HG03103 (cell line): ENCODE data around the gene MOK.

Source experiments
- ATAC-seq: cut with Tn5 transposase; IDR thresholded peaks from one replicate; pipeline ENCODE4 v1.9.1; 2021; ENCODE audit warnings: low read depth; ENCODE audit not compliant: unreplicated experiment

The MOK gene

DNA sequence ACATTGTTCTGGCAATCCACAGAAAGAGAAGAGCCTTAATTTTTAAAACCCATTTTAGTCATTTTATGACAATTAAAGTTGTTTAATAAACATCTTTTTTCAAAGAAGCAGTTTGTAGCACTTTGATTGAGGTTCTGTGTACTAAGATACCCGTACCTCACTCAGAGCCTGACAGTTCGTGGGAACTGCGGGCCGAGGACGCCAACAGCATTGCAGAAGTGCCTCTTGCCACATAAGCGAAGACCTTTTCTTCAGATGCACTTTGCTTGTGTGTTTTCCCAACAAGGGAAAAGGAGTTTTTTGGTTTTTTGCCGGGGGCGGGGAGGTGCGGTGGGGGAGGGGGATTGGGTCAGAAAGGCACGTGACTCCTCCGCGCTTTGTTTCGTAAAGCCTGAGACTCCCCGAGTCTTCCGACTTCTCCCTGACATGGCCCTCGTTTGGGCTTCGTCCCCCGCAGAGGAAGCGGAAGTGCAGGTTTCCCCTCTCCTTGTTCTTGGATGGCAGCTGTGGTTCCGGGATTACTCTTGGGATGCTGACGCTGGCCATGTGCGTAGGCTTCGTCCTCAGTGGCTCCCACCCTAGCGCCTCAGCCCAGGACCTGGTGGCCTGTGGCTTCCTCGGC, 94.4 kb downstream of the MOK start:
- ATAC-seq = no peak

DNA sequence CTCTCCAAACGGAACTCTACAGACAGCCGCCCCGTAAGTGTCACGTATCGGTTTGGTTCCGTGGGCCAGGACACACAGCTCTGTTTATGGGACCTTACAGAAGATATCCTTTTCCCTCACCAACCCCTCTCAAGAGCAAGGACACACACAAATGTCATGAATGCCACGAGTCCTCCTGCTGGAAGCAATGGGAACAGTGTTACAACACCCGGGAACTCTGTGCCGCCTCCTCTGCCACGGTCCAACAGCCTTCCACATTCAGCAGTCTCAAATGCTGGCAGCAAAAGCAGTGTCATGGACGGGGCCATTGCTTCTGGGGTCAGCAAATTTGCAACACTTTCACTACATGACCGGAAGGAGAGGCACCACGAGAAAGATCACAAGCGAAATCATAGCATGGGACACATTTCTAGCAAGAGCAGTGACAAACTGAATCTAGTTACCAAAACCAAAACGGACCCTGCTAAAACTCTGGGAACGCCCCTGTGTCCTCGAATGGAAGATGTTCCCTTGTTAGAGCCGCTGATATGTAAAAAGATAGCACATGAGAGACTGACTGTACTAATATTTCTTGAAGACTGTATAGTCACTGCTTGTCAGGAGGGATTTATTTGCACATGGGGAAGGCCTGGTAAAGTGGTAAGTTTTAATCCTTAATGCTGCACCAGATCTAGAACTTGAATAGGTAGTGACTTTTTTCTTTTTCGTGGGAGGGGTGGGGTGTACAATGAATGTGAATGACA, 95.6 kb downstream of the MOK start:
- ATAC-seq = no peak

DNA sequence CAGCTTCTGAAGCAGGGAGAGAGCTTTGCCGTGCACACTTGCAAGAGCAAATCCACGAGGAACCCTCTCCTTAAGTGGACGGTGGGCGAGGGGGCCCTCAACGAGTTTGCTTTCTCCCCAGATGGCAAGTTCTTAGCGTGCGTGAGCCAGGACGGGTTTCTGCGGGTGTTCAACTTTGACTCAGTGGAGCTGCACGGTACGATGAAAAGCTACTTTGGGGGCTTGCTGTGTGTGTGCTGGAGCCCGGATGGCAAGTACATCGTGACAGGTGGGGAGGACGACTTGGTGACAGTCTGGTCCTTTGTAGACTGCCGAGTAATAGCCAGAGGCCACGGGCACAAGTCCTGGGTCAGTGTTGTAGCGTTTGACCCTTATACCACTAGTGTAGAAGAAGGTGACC, 96.2 kb downstream of the MOK start:
- ATAC-seq = no peak

DNA sequence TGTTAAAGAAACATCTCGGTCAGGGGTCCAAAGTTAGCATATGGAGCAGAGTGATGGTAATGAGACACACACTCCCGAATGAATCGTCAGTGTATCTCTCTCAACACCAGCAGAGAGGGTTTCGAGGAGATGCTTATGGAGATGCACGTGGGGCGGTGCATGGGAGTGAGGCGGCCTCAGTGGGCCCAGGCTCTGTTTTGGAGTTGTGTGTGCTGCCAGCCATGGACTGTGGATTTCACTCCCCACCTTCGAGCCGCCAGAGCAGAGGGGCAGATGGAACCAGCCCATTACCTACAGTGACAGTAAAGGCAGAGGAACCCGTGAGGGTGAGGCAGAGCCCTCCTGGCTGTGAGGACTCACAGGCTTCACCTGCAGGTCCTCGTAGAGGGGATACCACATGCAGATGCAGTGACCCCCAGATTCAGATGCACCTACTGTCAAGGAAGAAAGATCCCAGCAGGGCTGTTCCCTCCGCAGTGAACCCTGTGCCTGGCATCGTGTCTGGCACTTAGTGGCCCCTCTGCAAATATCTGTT, 97.1 kb downstream of the MOK start:
- ATAC-seq = no peak

DNA sequence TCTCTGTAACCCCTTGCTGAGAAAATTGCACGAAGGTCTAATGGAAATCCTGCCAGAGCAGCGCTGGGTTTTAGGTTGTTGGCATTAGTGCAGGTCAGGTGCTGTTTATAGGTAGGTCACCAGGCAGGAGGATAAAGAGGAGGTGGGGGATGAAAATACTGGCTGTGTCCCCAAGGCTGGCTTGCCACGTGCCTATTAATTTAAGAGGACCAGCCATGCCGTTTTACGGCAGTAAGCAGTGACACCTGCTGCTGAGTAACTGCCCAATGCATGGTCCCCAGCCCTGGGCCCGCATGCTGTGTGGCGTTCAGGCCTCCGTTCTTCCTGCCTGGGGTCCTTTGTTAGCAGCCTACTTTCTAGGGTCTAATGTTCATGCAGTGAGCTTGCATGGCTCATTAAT, 98.0 kb downstream of the MOK start:
- ATAC-seq = no peak

DNA sequence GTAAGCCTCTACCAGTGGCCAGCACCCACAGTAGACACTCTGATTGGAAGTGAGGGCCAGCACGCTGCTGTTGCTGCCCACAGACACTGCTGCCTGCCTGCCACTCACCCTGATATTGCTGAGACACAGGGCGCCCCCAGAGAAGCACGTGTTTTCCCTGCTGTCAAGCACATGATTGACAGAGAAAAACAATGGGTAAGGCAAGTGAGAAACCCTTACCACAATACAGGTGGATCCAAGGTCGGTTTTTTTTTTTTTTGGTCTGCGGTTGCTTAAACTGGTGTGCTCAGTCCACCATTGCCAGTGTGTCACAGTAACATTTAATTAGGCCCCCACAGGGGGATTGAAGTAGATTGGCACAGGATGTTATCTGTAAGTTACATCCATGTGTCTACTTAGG, 99.4 kb downstream of the MOK start:
- ATAC-seq = no peak

DNA sequence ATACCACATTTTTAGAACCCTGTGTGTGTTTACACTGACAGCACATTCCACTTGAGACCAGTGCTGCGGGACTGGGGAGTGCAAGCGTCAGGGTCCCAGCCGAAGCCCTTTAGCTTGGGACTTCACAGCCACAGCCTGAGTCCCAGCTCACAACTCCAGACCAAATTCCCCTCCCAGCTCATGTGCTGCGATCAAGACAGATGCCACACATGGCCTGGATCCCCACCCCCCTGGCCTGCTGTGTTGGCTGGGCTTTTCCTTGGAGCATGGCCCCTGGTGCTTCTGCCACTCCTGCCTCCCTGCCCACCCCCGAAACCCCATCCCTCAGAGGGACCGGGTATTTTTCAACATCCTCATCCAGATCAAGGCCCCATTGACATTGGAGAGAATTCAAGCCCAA, 101.6 kb downstream of the MOK start:
- no peak for ATAC-seq

DNA sequence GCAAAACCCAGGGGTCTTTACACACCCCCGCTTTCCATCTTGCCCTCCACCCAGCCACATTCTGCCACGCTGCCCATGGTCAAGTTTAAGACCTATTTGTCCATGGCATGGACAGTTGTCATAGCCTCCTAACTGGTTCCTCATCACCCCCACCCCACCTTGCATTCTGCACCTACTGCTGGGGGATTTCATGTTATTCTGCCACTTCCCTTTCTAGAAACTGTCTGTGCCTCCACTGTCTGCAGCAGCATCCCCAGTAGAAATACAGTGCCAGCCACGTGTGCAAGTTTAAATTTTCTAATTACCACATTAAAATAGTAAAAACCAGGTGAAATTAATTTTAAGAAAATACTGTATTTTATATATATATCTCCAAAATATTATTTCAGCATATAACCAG, 102.0 kb downstream of the MOK start:
- ATAC-seq = no peak

DNA sequence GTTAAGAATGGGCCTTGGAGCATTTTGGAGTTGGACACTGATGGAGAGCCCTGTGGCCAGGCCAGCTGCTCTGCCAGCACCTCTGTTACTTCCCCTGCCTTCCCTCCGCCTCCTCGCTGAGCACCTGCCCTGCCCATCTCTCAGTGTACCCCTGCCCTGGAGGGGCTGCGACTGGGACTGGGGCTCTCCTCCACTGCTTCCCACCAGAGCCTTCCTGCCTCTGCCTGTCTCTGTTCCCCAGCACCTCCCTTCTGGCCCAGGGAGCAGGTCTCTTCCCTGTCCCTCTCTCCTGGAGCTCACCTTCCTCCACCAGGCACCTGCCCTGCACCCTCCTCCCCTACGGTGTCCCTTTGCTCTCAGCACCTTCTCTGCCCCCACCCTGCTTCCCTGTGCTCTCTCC, 103.2 kb downstream of the MOK start:
- ATAC-seq = no peak

DNA sequence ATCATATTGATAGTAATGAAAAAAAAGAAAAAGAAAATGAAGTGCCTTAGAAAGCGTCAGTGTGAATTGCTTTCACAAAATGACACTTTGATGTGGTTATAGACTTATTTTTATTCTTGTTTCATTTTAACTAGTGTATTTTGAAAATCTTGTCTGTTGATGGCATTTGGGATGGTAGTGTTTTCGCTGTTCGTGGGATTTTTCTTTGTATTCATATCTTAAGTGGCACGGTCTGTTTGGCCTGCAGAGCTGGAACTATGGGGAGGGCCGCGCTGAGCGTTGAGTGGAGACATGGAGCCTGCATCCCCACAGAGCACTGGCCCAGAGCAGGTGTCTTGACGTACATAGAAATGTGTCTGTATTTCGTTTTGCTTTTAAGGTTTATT, 103.6 kb downstream of the MOK start:
- ATAC-seq = no peak

DNA sequence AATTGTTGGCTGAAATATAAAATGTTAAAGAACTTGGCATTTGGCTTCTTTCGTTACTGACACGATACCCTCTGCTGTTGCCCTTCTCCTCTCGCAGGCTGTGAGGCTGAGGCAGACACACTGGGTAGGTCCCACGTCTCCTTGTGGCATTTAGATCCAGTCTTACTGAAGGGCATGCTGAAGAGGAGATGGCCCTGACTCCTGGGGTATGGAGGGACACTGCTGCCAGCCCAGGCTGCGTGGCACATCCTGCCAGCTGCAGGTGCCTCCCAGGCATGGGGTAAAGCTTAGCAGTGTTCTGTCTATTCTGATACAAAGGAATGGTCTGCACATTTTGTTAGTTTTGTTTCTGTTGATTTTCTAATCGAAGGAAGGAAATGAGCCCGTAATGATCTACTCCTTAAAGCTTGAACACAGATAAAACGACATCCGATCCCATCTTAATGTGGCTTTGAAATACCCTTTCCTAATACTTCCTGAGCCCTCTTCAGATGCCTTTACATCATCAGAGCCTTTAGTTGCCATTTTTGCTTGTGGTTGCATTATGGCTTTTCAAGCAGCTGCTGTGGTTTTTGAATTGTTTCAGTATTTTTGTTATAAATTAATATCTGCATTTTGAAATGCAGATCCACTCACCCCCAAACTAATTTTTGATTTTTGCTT, 104.1 kb downstream of the MOK start:
- ATAC-seq = no peak

DNA sequence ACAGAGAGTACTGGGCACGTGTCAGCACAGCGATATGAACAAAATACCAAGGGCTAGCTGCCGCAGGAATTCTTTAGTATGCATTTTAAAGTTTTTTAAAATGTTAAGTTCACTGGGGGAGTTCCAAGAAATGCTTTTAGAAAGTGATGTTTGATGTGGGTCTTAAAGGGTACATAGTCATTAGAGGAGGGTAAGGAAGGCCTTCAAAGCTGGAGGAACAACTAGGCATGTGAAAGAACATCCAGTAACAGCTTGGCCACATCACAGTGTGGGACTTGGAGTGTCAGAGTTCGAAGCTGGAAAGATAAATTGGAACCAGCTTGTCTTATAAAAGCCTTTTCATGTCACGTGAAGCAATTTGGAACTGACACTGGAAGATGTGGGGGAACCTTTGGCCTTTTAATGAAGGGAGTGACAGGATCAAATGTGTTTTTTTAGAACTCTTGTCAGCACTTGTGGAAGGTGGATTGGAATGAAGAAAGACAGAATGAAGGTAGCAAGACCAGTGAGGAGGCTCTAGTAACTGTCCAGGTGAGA, 107.6 kb downstream of the MOK start:
- ATAC-seq = no peak

DNA sequence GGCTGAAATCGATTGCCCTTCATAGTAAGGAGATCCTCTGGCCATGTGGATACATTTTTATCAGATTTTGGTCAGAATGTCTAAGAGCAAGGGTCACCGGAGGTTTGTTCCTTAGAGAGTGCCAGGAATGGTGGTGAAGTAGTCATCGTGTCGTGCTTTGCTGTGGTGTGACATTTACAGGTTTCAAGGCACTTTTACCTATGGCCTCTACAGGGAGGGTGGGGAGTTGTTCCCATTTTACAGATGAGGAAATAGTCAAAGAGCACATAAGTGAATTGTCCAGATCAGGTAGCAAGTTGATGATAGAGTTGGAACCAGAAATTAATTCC, 108.1 kb downstream of the MOK start:
- no peak for ATAC-seq

DNA sequence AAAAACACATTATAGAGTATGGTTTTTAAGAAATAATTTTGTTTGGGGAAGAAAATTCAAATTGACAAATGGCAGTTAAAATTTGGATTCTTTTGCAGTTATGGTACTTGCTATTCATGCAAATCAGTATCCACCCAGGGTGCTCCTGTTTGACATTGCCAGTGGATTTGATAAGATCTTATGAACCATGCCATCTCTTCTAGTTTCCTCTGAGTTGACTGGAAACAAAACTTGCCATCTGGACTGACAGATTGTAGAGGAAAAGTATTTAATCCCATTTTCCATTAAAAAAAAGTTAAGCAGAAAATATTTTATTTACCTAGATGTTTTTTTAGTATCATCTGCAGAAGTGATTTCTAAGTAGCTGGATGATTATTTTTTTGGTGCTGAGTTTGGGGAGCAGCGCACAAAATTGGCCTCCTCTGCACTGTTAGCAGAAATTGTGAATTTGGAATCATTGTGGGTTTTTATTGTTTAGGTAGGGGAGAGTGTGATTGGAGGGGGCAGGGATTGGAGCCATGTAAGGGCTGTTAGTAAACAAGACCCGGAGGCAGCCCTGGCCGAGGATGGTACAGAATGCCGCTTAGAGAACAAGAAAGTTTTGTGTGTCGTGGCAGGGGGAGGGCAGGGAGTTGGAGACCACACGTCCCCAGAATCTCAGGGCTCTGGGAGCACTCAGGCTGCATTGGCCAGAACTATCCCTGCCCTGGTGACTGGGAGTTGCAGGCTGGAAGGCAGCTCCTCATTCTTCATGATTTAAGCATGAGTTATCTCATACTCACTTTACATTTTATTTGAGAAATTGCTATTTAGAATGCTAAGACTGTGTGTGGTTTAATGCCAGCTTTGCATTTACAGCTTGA, 108.7 kb downstream of the MOK start:
- ATAC-seq = no peak

DNA sequence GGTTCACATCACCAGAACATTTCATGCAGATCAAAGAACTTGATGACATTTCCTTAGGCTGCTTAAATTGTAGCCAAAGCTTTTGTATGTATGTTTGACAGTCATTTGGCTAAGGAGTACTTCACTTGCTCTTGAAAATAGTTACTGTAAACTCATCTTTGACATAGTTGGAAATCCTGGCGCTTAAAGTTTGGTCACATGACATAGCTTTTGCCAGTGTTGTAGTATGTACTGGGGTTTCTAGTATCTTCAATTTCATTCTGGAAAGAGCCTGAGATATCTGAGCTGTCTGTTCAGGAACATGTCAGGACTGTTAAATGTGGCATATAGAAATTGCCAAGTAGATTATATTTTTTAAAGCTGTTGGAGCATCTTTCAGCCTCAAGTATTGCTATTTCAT, 109.5 kb downstream of the MOK start:
- no peak for ATAC-seq

DNA sequence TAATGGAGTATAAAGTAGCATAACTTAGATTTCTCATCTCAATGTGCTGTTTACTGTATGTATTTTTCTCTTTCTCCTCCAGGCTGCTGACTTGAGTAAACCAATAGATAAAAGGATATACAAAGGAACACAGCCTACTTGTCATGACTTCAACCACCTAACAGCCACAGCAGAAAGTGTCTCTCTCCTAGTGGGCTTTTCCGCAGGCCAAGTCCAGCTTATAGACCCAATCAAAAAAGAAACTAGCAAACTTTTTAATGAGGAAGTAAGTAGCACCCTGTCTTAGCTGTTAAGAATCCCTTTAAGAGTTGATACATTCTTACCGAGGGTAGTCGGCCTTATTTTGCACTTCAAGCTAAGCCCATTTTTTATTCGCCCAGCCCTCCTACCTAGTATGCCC, 110.1 kb downstream of the MOK start:
- no peak for ATAC-seq

DNA sequence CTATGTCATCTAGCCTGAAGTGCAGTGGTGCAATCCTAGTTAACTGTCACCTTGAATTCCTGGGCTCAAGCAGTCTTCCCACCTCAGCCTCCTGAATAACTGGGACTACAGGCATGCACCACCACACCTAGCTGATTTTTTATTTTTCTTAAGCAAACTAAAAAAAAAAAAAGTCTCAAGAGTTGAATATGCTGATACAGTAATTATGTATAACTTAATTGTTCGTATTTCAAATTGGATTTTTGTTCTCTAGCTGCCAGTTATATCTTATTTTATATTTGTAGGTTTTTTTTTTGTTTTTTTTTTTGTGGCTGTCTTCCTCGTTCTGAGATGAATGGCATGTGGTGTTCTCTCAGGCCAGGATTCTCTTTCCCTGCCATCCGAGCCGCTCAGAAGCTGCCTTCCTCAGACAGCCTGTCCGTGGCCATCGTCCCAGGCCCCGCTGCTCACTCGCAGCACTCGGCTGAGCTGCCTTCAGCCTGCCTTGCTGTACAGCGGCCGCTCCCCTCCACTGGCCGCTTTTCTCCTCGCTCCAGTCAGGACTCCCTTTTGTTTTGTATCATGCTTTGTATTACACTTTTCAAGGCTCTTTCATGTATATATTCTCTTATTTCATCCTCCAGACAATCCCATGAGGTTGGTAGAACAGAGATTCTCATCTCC, 112.0 kb downstream of the MOK start:
- no peak for ATAC-seq

DNA sequence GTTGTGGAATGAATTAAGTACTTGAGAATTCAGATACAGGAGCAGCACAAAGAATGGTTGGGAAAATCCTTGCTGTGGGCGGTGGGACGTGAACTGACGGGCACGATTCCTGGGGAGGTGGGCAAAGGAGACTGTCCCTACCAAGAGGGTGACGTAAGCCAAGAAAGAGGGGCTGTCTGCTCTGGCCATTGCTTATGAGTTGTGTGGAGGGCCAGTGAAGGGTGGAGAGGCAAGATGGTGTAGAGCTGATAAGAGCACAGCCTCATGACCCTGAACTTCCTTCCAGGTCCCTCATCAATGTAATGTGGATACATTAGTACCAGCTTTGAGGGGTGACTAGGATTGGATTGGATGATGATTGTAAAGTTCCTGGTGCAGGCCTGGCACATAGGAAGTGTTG, 115.1 kb downstream of the MOK start:
- no peak for ATAC-seq

DNA sequence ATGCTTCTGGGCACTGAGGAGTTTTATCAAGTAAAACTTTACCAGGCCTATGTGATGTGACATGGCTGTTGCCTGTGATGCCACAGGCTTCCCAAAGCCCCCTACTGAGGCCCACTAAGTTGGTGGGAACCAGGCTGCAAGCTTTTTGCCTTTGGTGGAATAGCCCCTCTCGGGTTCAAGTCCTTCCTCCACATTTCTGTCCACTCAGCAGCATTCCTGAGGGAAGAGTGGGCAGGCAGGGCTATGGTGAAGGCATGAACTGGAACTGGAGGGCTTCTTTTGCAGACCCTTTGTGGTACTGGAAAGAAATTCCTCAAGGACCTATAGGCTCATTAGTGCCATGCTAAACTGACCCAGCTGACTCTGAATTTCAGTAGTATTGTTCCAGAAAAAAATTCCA, 116.8 kb downstream of the MOK start:
- no peak for ATAC-seq

DNA sequence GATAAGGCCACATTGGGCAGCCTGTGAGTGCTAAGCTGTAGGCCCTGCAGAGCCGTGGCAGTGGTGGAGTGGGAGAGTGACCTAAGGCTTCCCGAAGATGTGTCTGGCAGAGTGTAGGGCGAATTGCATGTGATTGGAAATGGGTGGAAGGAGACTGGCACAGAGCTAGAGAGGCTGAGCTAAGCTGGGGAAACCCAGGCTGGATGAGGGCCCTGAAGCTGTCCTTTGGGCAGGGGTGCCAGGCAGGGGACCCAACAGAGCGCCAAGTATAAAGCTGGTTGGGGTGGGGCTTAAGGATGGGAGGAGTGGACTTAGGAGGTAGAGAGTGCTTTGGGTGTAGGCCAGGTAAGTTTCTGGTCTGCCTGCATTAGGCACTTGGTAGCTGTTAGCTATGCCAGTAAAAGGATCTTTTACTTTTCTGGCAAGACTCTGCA, 117.4 kb downstream of the MOK start:
- no peak for ATAC-seq
